Measurements from ENCODE around the gene COL1A1.
A peak's percentile ranks its signal among the peaks of the same experiment; 100 is the strongest.

Gene COL1A1

DNA sequence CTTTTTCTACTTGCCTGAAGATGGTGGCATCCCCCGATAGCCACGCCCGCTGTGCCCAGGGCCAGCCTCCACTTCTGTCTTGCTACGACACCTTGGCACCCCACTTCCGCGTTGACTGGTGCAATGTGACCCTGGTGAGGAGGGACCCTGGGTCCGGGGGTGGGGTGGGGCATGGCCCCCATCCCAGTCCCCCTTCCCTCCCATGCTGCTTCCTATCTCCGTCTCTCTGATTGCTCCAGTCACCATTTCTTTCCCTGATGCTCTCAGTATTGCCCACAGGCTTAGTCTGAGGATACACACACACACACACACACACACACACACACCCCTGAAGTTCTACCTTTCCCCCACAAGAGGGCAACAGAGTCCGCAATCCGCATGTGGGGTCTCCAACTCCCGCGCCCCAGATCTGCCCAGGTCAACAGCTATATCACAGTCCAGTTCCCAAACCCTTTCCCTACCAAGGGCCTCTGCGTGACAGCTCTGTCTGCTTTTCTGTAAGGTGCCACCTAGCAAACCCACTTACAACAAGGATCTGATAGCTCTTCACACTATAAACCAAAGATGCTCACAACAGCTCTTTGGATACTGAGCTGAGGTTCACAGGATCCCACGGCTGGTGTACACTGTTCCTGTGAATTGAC, 32.2 kb downstream of the COL1A1 start:
- POLR2A ChIA-PET (ENCODE audit: low non-redundant PET), result interaction anchor here (0.6 kb wide), 1 partner anchor 18 kb away, joined by 3 read pairs; no protein-coding TSS in a partner anchor
- peak; percentile 57 for DNase-seq (ENCODE audit: low spot score)

DNA sequence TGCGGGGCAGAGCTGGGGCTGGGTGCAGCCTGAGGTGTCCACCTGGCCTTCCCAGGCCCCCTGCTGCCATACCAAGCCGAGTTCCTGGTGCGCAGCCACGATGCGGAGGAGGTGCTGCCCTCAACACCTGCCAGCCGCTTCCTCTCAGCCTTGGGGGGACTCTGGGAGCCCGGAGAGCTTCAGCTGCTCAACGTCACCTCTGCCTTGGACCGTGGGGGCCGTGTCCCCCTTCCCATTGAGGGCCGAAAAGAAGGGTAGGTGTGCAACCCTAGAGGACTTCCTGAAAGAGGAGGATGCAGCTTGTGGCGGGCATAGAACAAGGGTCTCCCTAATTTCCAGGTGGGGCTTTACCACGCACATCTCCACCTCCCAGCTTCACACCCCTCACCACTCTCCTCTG, 33.1 kb downstream of the COL1A1 start:
- POLR2A ChIA-PET (ENCODE audit: low non-redundant PET), result no interaction called here
- CTCF ChIA-PET, result interaction anchor here (0.6 to 0.7 kb wide), 3 partner anchors 129 to 397 kb away, joined by 3 read pairs; no protein-coding TSS in a partner anchor

More for the DNA sequence above, 32.2 kb downstream of the COL1A1 start:
- peak overlapping the region; percentile 33; the same call in 1 of the 2 replicates for H3K27ac ChIP-seq
- CTCF ChIA-PET, result interaction anchor here (0.6 to 2.0 kb wide), 24 partner anchors 8 to 310 kb away, joined by 3 to 35 read pairs (median 4); partner anchors contain the start of genes COL1A1 and TMEM92
- TF ChIP-seq, protein P1, sequence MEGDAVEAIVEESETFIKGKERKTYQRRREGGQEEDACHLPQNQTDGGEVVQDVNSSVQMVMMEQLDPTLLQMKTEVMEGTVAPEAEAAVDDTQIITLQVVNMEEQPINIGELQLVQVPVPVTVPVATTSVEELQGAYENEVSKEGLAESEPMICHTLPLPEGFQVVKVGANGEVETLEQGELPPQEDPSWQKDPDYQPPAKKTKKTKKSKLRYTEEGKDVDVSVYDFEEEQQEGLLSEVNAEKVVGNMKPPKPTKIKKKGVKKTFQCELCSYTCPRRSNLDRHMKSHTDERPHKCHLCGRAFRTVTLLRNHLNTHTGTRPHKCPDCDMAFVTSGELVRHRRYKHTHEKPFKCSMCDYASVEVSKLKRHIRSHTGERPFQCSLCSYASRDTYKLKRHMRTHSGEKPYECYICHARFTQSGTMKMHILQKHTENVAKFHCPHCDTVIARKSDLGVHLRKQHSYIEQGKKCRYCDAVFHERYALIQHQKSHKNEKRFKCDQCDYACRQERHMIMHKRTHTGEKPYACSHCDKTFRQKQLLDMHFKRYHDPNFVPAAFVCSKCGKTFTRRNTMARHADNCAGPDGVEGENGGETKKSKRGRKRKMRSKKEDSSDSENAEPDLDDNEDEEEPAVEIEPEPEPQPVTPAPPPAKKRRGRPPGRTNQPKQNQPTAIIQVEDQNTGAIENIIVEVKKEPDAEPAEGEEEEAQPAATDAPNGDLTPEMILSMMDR (conservative IDR thresholded peaks at IDR 0.05; ENCODE audit: low read depth), result peak; percentile 95

DNA sequence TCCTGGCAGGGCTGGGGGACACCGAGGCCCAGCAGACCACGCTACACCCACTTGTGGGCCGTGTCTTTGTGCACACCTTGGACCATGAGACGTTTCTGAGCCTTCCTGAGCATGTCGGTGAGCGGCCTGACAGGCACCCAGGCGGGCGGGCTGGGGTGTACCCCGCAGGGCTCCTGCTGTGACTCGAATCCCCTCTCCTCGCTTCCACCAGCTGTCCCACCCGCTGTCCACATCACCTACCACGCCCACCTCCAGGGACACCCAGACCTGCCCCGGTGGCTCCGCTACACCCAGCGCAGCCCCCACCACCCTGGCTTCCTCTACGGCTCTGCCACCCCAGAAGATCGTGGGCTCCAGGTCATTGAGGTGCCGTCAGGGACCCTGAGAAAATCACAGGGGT, 34.1 kb downstream of the COL1A1 start:
- CTCF ChIA-PET, result no interaction called here
- TF ChIP-seq, protein P1 (conservative IDR thresholded peaks at IDR 0.05; ENCODE audit: low read depth), result no peak
- no peak for DNase-seq (ENCODE audit: low spot score)
- POLR2A ChIA-PET (ENCODE audit: low non-redundant PET), result no interaction called here
- peak overlapping the region; percentile 8; the same call in 1 of the 2 replicates for H3K27ac ChIP-seq

More for the DNA sequence above, 33.1 kb downstream of the COL1A1 start:
- DNase-seq (ENCODE audit: low spot score), result no peak
- H3K27ac ChIP-seq, result no peak overlapping the region; the same call in 1 of the 2 replicates
- TF ChIP-seq, protein P1 (conservative IDR thresholded peaks at IDR 0.05; ENCODE audit: low read depth), result no peak

DNA sequence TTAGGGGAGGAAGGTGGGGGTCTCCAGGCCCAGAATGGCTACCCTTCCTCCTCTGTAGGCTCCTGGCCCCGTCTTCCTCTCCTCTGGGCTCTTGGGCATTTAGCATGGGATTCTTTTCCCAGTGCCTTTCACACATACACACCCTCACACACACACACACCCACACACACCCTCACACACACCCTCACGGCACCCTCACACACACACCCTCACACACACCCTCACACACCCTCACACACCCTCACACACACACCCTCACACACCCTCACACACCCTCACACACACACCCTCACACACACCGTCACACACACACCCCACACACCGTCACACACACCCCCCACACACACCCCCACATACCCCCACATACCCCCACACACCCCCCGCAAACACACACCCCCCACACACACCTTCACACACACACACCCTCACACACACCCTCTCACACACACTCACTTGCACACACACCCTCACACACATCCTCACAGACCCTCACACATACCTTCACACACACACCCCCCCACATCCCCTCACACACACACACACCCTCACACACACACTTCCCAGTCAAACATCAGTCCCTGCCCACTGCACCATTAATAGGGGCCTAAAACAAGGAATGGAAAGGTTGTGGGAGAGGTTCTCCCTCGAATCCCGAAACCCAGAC, 34.8 kb downstream of the COL1A1 start:
- H3K27ac ChIP-seq, result peak overlapping the region; percentile 56
- no peak for DNase-seq (ENCODE audit: low spot score)
- TF ChIP-seq, protein P1 (conservative IDR thresholded peaks at IDR 0.05; ENCODE audit: low read depth), result no peak
- POLR2A ChIA-PET (ENCODE audit: low non-redundant PET), result interaction anchor here (0.6 kb wide), 1 partner anchor 284 kb away, joined by 8 read pairs; no protein-coding TSS in a partner anchor
- CTCF ChIA-PET, result interaction anchor here (0.9 kb wide), 1 partner anchor 131 kb away, joined by 4 read pairs; no protein-coding TSS in a partner anchor

DNA sequence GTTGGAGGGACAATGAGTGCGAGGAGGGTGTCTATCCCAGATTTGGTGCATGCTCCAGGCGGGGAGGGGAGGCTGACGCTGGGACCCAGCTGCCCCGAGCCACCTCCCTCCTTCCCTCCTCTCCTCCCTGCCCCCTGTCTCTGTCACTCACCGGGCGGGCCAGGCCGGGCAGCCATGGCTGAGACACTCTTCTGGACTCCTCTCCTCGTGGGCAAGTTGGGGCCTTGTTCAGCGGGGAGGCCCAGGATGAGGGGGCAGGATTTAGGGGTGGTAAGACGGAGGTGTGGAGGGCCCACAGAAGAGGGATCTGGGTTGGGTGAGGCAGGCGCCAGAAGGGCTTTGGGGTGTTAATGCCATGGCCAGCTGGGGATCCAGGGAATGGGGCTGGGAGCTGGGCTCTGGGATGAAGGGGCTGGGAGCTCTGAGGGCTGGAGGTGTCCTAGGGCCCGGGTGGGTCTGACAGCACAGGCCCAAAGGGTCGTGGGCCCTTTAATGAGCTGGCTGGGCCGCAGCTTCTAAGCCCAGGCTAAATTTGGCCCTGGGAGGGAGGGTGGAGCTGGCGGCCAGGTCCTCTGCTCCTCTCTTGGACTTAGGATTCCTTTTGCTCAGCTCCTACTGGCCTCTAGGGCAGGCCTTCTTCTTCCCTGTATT, 35.4 kb downstream of the COL1A1 start, which contains the start of gene SGCA:
Gene SGCA, plus strand, starts transcription at position 139 of the 651 bp plus-strand sequence. Its CDS starts 36 bp downstream, at position 175.
- DNase-seq (ENCODE audit: low spot score), result no peak
- ChIA-PET CTCF (interaction anchor here (0.6 to 1.1 kb wide), 3 partner anchors 12 to 132 kb away, joined by 4 to 7 read pairs (median 4); no protein-coding TSS in a partner anchor), POLR2A (ENCODE audit: low non-redundant PET) (interaction anchor here (0.6 kb wide), 1 partner anchor 283 kb away, joined by 8 read pairs; no protein-coding TSS in a partner anchor)
- H3K27ac ChIP-seq, result peak within 1 kb of the TSS; percentile 56
- TF ChIP-seq, protein P1 (conservative IDR thresholded peaks at IDR 0.05; ENCODE audit: low read depth), result no peak

DNA sequence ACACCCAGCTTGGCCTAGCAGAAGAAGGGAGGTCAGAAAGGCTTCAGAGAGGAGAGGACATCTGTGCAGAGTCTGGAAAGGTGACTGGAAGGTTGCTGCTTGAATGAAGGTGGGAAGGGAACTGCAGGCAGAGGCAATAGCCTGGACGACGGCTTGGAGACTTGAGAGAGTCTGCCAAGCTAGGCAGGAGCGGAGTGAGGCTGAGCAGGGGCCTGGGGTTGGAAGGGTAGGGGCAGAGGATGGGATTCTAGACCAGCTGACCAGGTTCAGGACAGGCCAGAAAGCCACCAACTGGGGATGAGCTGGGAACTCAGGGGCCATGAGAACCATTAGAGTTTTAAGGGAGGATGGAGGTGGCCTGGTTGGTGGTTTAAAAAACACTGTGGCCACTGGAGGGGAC, 36.0 kb downstream of the COL1A1 start:
- CTCF ChIA-PET, result interaction anchor here (0.6 to 1.1 kb wide), 3 partner anchors 12 to 133 kb away, joined by 4 to 7 read pairs (median 4); no protein-coding TSS in a partner anchor
- peak overlapping the region; percentile 56 for H3K27ac ChIP-seq
- TF ChIP-seq, protein P1 (conservative IDR thresholded peaks at IDR 0.05; ENCODE audit: low read depth), result no peak
- POLR2A ChIA-PET (ENCODE audit: low non-redundant PET), result no interaction called here
- DNase-seq (ENCODE audit: low spot score), result no peak

Data from RWPE1 (cell line).